ENCODE measurements around the gene BFSP2. TPM values are rescaled to one million over a fixed set of nuclear protein-coding genes. Genes with fewer than 3 reads are reported as not detected.

Gene BFSP2
- total RNA-seq, 1 donor from 2014 or later: not detected

- no peak for DNase-seq (ENCODE audit: low spot score)
Measured at GRCh38 chr3:133383175-133383574, 16.7 kb upstream of the BFSP2 start.

- no peak for DNase-seq (ENCODE audit: low spot score)
Measured at GRCh38 chr3:133383741-133384140, 16.1 kb upstream of the BFSP2 start.

GRCh38 chr3:133384331-133385027 is 15.4 kb upstream of the BFSP2 start:
- DNase-seq (ENCODE audit: low spot score): no peak

- no peak for DNase-seq (ENCODE audit: low spot score)
Measured at GRCh38 chr3:133386876-133387275, 13.0 kb upstream of the BFSP2 start.

- no peak for DNase-seq (ENCODE audit: low spot score)
Measured at GRCh38 chr3:133387341-133387740, 12.5 kb upstream of the BFSP2 start.

GRCh38 chr3:133388696-133389395 is 11.0 kb upstream of the BFSP2 start:
- DNase-seq (ENCODE audit: low spot score): no peak

GRCh38 chr3:133390715-133391114 is 9.1 kb upstream of the BFSP2 start:
- peak; percentile 28 for DNase-seq (ENCODE audit: low spot score)

- DNase-seq (ENCODE audit: low spot score): peak; percentile 35
Measured at GRCh38 chr3:133393204-133393603, 6.7 kb upstream of the BFSP2 start.

- DNase-seq (ENCODE audit: low spot score): peak; percentile 35
Measured at GRCh38 chr3:133393691-133394474, 6.0 kb upstream of the BFSP2 start.

GRCh38 chr3:133394561-133395311 is 5.1 kb upstream of the BFSP2 start:
- DNase-seq (ENCODE audit: low spot score): no peak

- peak; percentile 71 for DNase-seq (ENCODE audit: low spot score)
Measured at GRCh38 chr3:133396906-133397305, 3.0 kb upstream of the BFSP2 start.

- DNase-seq (ENCODE audit: low spot score): no peak
Measured at GRCh38 chr3:133401374-133402135, 1.7 kb downstream of the BFSP2 start.

- peak; percentile 3 for DNase-seq (ENCODE audit: low spot score)
Measured at GRCh38 chr3:133404920-133405319, 5.1 kb downstream of the BFSP2 start.

- DNase-seq (ENCODE audit: low spot score): no peak
Measured at GRCh38 chr3:133408366-133408765, 8.5 kb downstream of the BFSP2 start.

GRCh38 chr3:133408961-133409360 is 9.1 kb downstream of the BFSP2 start:
- no peak for DNase-seq (ENCODE audit: low spot score)

- peak; percentile 30 for DNase-seq (ENCODE audit: low spot score)
Measured at GRCh38 chr3:133410191-133410892, 10.5 kb downstream of the BFSP2 start.

- peak; percentile 85 for DNase-seq (ENCODE audit: low spot score)
Measured at GRCh38 chr3:133412183-133413132, 12.6 kb downstream of the BFSP2 start.

- peak; percentile 30 for DNase-seq (ENCODE audit: low spot score)
Measured at GRCh38 chr3:133413161-133414020, 13.5 kb downstream of the BFSP2 start.

All from mesenteric fat pad (tissue), 1 donor.